ENCODE data around the gene SEMA4B.

DNA sequence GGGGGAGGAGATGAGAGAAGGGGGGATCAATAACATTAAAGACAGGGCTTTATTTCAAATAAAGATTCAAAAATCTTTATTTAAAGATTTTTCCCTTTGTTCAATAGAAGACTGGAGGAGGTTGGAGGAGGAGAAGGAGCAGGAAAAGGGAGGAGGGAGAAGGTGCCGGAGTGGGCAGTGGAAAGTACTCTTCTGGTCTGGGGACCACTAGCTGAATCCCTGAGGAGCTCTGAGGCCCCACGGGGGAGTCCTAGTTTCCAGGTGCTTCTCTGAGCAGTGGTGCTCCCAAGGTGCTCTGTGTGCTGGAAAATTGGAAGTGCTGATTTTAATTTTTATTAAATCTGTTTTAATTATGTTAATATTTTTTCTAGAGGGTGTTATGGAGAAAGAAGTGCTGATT is 19.4 kb upstream of the SEMA4B start:
- TF ChIP-seq POLR2A (IDR thresholded peaks at IDR 0.05; ENCODE audit: low read depth, low read length) (no peak), POLR2AphosphoS5 (IDR thresholded peaks at IDR 0.05; ENCODE audit: low read depth, low read length) (no peak)

All from GM12892 (cell line).